ENCODE results near the gene ZBED2.

DNA sequence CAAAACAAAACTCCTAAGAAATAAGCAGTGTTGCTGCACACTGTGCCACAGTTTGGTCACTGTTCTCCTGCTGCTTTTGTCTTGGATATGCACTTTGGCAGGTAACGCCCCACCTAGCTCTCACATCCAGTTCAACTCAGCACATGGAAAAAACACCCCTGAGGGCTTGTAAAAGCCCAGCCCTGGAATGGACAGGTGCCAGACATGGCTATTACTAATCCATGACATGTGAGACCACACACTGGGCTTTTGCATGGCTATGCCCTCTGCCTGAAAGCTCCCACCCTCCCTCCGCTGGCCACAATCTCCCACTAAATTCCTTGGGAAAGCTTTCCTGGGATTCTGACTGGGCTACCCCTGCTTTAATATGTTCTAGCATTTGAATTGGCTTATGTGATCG is 24.7 kb upstream of the ZBED2 start:
- TF ChIP-seq, protein P1, sequence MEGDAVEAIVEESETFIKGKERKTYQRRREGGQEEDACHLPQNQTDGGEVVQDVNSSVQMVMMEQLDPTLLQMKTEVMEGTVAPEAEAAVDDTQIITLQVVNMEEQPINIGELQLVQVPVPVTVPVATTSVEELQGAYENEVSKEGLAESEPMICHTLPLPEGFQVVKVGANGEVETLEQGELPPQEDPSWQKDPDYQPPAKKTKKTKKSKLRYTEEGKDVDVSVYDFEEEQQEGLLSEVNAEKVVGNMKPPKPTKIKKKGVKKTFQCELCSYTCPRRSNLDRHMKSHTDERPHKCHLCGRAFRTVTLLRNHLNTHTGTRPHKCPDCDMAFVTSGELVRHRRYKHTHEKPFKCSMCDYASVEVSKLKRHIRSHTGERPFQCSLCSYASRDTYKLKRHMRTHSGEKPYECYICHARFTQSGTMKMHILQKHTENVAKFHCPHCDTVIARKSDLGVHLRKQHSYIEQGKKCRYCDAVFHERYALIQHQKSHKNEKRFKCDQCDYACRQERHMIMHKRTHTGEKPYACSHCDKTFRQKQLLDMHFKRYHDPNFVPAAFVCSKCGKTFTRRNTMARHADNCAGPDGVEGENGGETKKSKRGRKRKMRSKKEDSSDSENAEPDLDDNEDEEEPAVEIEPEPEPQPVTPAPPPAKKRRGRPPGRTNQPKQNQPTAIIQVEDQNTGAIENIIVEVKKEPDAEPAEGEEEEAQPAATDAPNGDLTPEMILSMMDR (IDR thresholded peaks at IDR 0.05), result no peak
- TF ChIP-seq POLR2AphosphoS5 (IDR thresholded peaks at IDR 0.05; ENCODE audit: low read depth, low read length), result no peak
- TF ChIP-seq, protein P2, sequence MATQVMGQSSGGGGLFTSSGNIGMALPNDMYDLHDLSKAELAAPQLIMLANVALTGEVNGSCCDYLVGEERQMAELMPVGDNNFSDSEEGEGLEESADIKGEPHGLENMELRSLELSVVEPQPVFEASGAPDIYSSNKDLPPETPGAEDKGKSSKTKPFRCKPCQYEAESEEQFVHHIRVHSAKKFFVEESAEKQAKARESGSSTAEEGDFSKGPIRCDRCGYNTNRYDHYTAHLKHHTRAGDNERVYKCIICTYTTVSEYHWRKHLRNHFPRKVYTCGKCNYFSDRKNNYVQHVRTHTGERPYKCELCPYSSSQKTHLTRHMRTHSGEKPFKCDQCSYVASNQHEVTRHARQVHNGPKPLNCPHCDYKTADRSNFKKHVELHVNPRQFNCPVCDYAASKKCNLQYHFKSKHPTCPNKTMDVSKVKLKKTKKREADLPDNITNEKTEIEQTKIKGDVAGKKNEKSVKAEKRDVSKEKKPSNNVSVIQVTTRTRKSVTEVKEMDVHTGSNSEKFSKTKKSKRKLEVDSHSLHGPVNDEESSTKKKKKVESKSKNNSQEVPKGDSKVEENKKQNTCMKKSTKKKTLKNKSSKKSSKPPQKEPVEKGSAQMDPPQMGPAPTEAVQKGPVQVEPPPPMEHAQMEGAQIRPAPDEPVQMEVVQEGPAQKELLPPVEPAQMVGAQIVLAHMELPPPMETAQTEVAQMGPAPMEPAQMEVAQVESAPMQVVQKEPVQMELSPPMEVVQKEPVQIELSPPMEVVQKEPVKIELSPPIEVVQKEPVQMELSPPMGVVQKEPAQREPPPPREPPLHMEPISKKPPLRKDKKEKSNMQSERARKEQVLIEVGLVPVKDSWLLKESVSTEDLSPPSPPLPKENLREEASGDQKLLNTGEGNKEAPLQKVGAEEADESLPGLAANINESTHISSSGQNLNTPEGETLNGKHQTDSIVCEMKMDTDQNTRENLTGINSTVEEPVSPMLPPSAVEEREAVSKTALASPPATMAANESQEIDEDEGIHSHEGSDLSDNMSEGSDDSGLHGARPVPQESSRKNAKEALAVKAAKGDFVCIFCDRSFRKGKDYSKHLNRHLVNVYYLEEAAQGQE (IDR thresholded peaks at IDR 0.05; ENCODE audit: insufficient read depth in 1 of 2, low read depth in 2 of 2, low read length in 1 of 2), result no peak
- TF ChIP-seq TCF7L2 (IDR thresholded peaks at IDR 0.05; ENCODE audit: low read depth, low read length), result no peak
- TF ChIP-seq SIN3A (IDR thresholded peaks at IDR 0.05; ENCODE audit: borderline replicate concordance, insufficient read depth, low read depth, low read length), result no peak

Measured in Panc1 (cell line).